ENCODE data around the gene MAGEB3. TPM values are rescaled to one million over a fixed set of nuclear protein-coding genes. Genes with fewer than 3 reads are reported as not detected.

The MAGEB3 gene
- total RNA-seq (2021; ENCODE audit: unreplicated experiment) (not detected), Bru-seq, nascent RNA (percentile 28 among the genes with signal in this experiment), BruChase-seq, experiment 1, labeled RNA remaining after a 6-hour chase (percentile 43 among the genes with signal in this experiment), BruChase-seq, experiment 2, labeled RNA remaining after a 2-hour chase (percentile 33 among the genes with signal in this experiment)
- 0.09 TPM in 1 of 2 replicates, not detected in the other for polyA plus RNA-seq (2012)
- long read RNA-seq, result 0 reads

- no peaks in the 10 kb centered on the region for H4K20me1 ChIP-seq (ENCODE audit: insufficient read depth)
- CTCF ChIA-PET, result no interaction called here
- no peak within 1 kb of the TSS for H3K9ac ChIP-seq (ENCODE audit: low read length)
- no peaks in the 10 kb centered on the region for H3K9me2 ChIP-seq (ENCODE audit: insufficient read depth)
- no peaks in the 10 kb centered on the region for H3K9me3 ChIP-seq (ENCODE audit: control insufficient read depth in 1 of 2, insufficient read depth in 1 of 2, low read depth in 1 of 2, low read length in 2 of 2)
- no TSS peak for BruUV-seq (replicated peaks)
- RAD21 ChIA-PET (ENCODE audit: low non-redundant PET in 1 of 2, low total read pairs in 2 of 2, uncharacterized antibody in 2 of 2, unreplicated experiment in 2 of 2), result no interaction called here
- intact Hi-C loops (cut with micrococcal nuclease), result no loop called here
- TF ChIP-seq EZH2 (IDR thresholded peaks at IDR 0.05) (no peak), EGR1 (IDR thresholded peaks at IDR 0.05; ENCODE audit: low read depth) (no peak), TCF7L2 (IDR thresholded peaks at IDR 0.05; ENCODE audit: borderline replicate concordance, extremely low read depth, insufficient read depth, insufficient read length) (no peak), CBX3 (IDR thresholded peaks at IDR 0.05; ENCODE audit: low read depth) (no peak), SP1 (IDR thresholded peaks at IDR 0.05; ENCODE audit: low read depth) (no peak), MAX (IDR thresholded peaks at IDR 0.05) (no peak), ZFX (IDR thresholded peaks at IDR 0.05) (no peak), POLR2AphosphoS5 (IDR thresholded peaks at IDR 0.05; ENCODE audit: low read depth, low read length) (no peak)
- no peak within 1 kb of the TSS for H3K4me3 ChIP-seq (replicated peaks in 1 of 2; ENCODE audit: low read depth in 1 of 2, low read length in 2 of 2)
- POLR2A ChIA-PET, result no interaction called here
- no peaks in the 10 kb centered on the region for H3K4me1 ChIP-seq (ENCODE audit: control insufficient read depth in 1 of 2, insufficient read depth in 2 of 2, low read length in 2 of 2)
- no peaks in the 10 kb centered on the region for H3K27me3 ChIP-seq (ENCODE audit: insufficient read depth, low read length)
- H3K27ac ChIP-seq (ENCODE audit: low read depth, low read length), result no peak within 1 kb of the TSS
- H3K79me2 ChIP-seq (ENCODE audit: insufficient read depth, low read length), result no peaks in the 10 kb centered on the region
- H3K36me3 ChIP-seq (ENCODE audit: control insufficient read depth in 1 of 2, insufficient read depth in 2 of 2, low read length in 2 of 2), result no peaks in the 10 kb centered on the region
- ATAC-seq (no peak), DNase-seq (ENCODE audit: low read depth, low spot score) (no peak)
- no peak within 1 kb of the TSS for H2AFZ ChIP-seq (ENCODE audit: low read depth, low read length, poor library complexity, severe bottlenecking)
- H3K4me2 ChIP-seq (ENCODE audit: low read length), result no peak within 1 kb of the TSS
Observed at GRCh38 chrX:30230395-30230794, at the start of gene MAGEB3. Gene MAGEB3 (plus strand): TSS chrX:30230657. CDS start chrX:30235925, 5,268 bp downstream.

GRCh38 chrX:30181353-30181752 is 49.1 kb upstream of the MAGEB3 start:
- Histone ChIP-seq H3K4me3 (replicated peaks in 1 of 2; ENCODE audit: low read depth in 1 of 2, low read length in 2 of 2) (no peak overlapping the region), H3K36me3 (ENCODE audit: control insufficient read depth in 1 of 2, insufficient read depth in 2 of 2, low read length in 2 of 2) (no peaks in the 10 kb centered on the region), H3K4me1 (ENCODE audit: control insufficient read depth in 1 of 2, insufficient read depth in 2 of 2, low read length in 2 of 2) (no peaks in the 10 kb centered on the region), H4K20me1 (ENCODE audit: insufficient read depth) (no peaks in the 10 kb centered on the region), H2AFZ (ENCODE audit: low read depth, low read length, poor library complexity, severe bottlenecking) (no peak overlapping the region), H3K4me2 (ENCODE audit: low read length) (no peak overlapping the region), H3K9me2 (ENCODE audit: insufficient read depth) (no peaks in the 10 kb centered on the region), H3K9ac (ENCODE audit: low read length) (no peak overlapping the region), H3K9me3 (ENCODE audit: control insufficient read depth in 1 of 2, insufficient read depth in 1 of 2, low read depth in 1 of 2, low read length in 2 of 2) (no peaks in the 10 kb centered on the region), H3K27me3 (ENCODE audit: insufficient read depth, low read length) (no peaks in the 10 kb centered on the region), H3K79me2 (ENCODE audit: insufficient read depth, low read length) (no peaks in the 10 kb centered on the region), H3K27ac (ENCODE audit: low read depth, low read length) (no peak overlapping the region)
- ATAC-seq, result no peak
- RAD21 ChIA-PET (ENCODE audit: low non-redundant PET in 1 of 2, low total read pairs in 2 of 2, uncharacterized antibody in 2 of 2, unreplicated experiment in 2 of 2), result no interaction called here
- POLR2A ChIA-PET, result no interaction called here
- DNase-seq (ENCODE audit: low read depth, low spot score), result no peak
- intact Hi-C loops (cut with micrococcal nuclease), result no loop called here
- CTCF ChIA-PET, result no interaction called here
- no TSS peak for BruUV-seq (replicated peaks)
- no peak for TF ChIP-seq CEBPB (IDR thresholded peaks at IDR 0.05; ENCODE audit: low read depth)
- TF ChIP-seq ZFX (IDR thresholded peaks at IDR 0.05), result no peak
- TF ChIP-seq FOSL1 (IDR thresholded peaks at IDR 0.05; ENCODE audit: low read depth), result no peak
- TF ChIP-seq ZBTB33 (IDR thresholded peaks at IDR 0.05; ENCODE audit: extremely low read depth, insufficient replicate concordance, low read length), result no peak
- no peak for TF ChIP-seq CTCF (IDR thresholded peaks at IDR 0.05 in 2 of 3, conservative IDR thresholded peaks at IDR 0.05 in 1 of 3; ENCODE audit: borderline replicate concordance in 1 of 3, insufficient read depth in 1 of 3, low read depth in 2 of 3, low read length in 2 of 3)
- TF ChIP-seq POLR2A (IDR thresholded peaks at IDR 0.05; ENCODE audit: borderline replicate concordance, extremely low read depth, insufficient read depth, insufficient read length), result no peak
